ENCODE measurements around the gene PRRT3.

DNA sequence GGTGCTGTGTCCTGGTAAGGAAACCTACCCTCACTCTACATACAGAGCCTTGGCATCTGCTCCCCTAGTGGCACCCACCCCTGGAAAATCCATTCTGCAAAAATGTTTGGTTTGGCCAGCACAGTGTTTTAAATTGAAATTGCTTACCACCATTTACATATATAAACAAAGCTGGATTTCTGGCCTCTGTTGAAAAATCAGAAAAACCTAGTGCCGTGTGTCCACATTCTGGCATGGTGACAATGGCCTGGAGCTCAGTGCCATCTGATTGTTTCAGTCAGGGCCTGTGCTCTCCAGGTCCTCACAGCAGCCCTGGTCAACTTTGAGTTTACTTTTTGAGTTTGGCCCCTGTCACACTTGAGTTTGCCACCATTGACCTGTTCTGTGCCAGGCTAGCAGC lies 38.2 kb downstream of the PRRT3 start:
- TF ChIP-seq, protein P1, sequence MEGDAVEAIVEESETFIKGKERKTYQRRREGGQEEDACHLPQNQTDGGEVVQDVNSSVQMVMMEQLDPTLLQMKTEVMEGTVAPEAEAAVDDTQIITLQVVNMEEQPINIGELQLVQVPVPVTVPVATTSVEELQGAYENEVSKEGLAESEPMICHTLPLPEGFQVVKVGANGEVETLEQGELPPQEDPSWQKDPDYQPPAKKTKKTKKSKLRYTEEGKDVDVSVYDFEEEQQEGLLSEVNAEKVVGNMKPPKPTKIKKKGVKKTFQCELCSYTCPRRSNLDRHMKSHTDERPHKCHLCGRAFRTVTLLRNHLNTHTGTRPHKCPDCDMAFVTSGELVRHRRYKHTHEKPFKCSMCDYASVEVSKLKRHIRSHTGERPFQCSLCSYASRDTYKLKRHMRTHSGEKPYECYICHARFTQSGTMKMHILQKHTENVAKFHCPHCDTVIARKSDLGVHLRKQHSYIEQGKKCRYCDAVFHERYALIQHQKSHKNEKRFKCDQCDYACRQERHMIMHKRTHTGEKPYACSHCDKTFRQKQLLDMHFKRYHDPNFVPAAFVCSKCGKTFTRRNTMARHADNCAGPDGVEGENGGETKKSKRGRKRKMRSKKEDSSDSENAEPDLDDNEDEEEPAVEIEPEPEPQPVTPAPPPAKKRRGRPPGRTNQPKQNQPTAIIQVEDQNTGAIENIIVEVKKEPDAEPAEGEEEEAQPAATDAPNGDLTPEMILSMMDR (IDR thresholded peaks at IDR 0.05; ENCODE audit: control extremely low read depth in 1 of 3, insufficient read depth in 1 of 3, low read depth in 1 of 3, low read length in 3 of 3) = no peak
- no peak for TF ChIP-seq RAD21 (IDR thresholded peaks at IDR 0.05 in 1 of 2, conservative IDR thresholded peaks at IDR 0.05 in 1 of 2; ENCODE audit: low read depth in 2 of 2, low read length in 2 of 2)
- TF ChIP-seq CEBPB (IDR thresholded peaks at IDR 0.05; ENCODE audit: low read depth, low read length) = no peak

All from H1 (cell line).